HepG2 (cell line): Measurements from ENCODE around the gene INO80E. TPM values are rescaled to one million over a fixed set of nuclear protein-coding genes. Genes with fewer than 3 reads are reported as not detected.

ENCODE experiments used
- ATAC-seq: fragments of 200-7000 bp; cut with Tn5 transposase; 3 replicates; pipeline ENCODE4 v1.9.1; 2020; ENCODE audit warnings: mild to moderate bottlenecking, moderate library complexity
- BruUV-seq: library from RNA; stranded (reverse); fragments of 400-500 nt; replicated peaks from 2 replicates; lab custom pipeline; 2021; lab: Mats Ljungman, UMichigan
- CTCF ChIA-PET: fragments of 300-600 bp; formaldehyde crosslinking; extraction: SDS; loops from one replicate; lab custom pipeline; 2021; ENCODE audit warnings: low total read pairs, inconsistent platforms, low intra/inter-chr PET ratio; lab: Yijun Ruan, JAX
- POLR2A ChIA-PET: fragments of 350-600 bp; sonication (Branson Sonifier 250); formaldehyde crosslinking; loops from one replicate; lab custom pipeline; 2020; ENCODE audit warnings: antibody characterized with exemption, inconsistent platforms; lab: Yijun Ruan, JAX
- DNase-seq: peaks from one replicate; pipeline ENCODE4 v3.0.0-alpha.2; 2015; ENCODE audit warnings: low spot score
- FAIRE-seq: peaks from 3 replicates; lab custom pipeline; 2011; peaks lifted over from hg19 to GRCh38; lab: Jason Lieb, UNC
- H2AFZ ChIP-seq: one replicate; pipeline ENCODE4 v1.6.1; 2011; ENCODE audit warnings: low read length, inconsistent platforms
- H3K27ac ChIP-seq: fragments of 300-600 bp; 3 replicates; pipeline ENCODE4 v1.8.0; 2011; ENCODE audit warnings: mixed run types, mild to moderate bottlenecking, mixed read lengths, low read length, inconsistent platforms; ENCODE audit not compliant: insufficient read depth; ENCODE audit errors: extremely low read length
- H3K27me3 ChIP-seq, 2 experiments: fragments of 200-600 bp in 1 of 2; 2 replicates in 1 of 2; 3 replicates in 1 of 2; pipeline versions ENCODE4 v1.6.0 to v1.8.0; 2011; ENCODE audit warnings: low read length in 2 of 2, mild to moderate bottlenecking in 2 of 2, moderate library complexity in 2 of 2, inconsistent platforms in 1 of 2; ENCODE audit not compliant: insufficient read depth in 2 of 2, control insufficient read depth in 1 of 2
- H3K36me3 ChIP-seq, 2 experiments: fragments of 200-600 bp in 1 of 2; replicated peaks in 1 of 2; 2 replicates in 1 of 2; 3 replicates in 1 of 2; pipeline versions ENCODE4 v1.5.1 to v1.8.0; 2011; ENCODE audit warnings: low read length in 2 of 2, inconsistent platforms in 1 of 2; ENCODE audit not compliant: insufficient read depth in 2 of 2, control insufficient read depth in 1 of 2
- H3K4me1 ChIP-seq: 2 replicates; pipeline ENCODE4 v1.5.1; 2012; ENCODE audit warnings: low read length, inconsistent platforms; ENCODE audit not compliant: insufficient read depth
- H3K4me2 ChIP-seq: 2 replicates; pipeline ENCODE4 v1.6.0; 2011; ENCODE audit warnings: low read depth, low read length, inconsistent platforms
- H3K4me3 ChIP-seq, 3 experiments: fragments of 200-600 bp in 1 of 3; sonication (generic), shearing (Covaris generic) in 1 of 3; replicated peaks in 1 of 3; 2 replicates each; pipeline ENCODE4 v1.5.1; 2011 to 2016; ENCODE audit warnings: low read length in 3 of 3, inconsistent platforms in 2 of 3, low read depth in 2 of 3, mild to moderate bottlenecking in 2 of 3, control low read depth in 1 of 3, mixed read lengths in 1 of 3; ENCODE audit not compliant: insufficient read depth in 1 of 3
- H3K79me2 ChIP-seq: one replicate; pipeline ENCODE4 v1.6.1; 2011; ENCODE audit warnings: low read length, inconsistent platforms; ENCODE audit not compliant: insufficient read depth
- H3K9ac ChIP-seq: 2 replicates; pipeline ENCODE4 v1.6.0; 2011; ENCODE audit warnings: mild to moderate bottlenecking, low read depth, low read length, inconsistent platforms; ENCODE audit not compliant: insufficient read depth
- H3K9me3 ChIP-seq: 2 replicates; pipeline ENCODE4 v1.5.1; 2012; ENCODE audit warnings: mild to moderate bottlenecking, low read length
- H4K20me1 ChIP-seq: 2 replicates; pipeline ENCODE4 v1.6.0; 2011; ENCODE audit warnings: inconsistent platforms, mild to moderate bottlenecking, low read length, moderate library complexity; ENCODE audit not compliant: insufficient read depth
- DNMT1 ChIP-seq: sonication (generic); formaldehyde crosslinking; IDR thresholded peaks from 2 replicates; pipeline ENCODE4 v1.5.1; 2020; ENCODE audit warnings: mild to moderate bottlenecking, missing genetic modification reagents
- EED ChIP-seq: sonication (generic); formaldehyde crosslinking; IDR thresholded peaks from 2 replicates; pipeline ENCODE4 v1.5.0; 2020; ENCODE audit warnings: mild to moderate bottlenecking, missing genetic modification reagents
- IRF2 ChIP-seq: IDR thresholded peaks from 2 replicates; pipeline ENCODE4 v1.6.1; 2018; ENCODE audit warnings: missing genetic modification reagents, missing compliant biosample characterization
- NFE2L2 ChIP-seq: fragments of 150-350 bp; IDR thresholded peaks from 2 replicates; pipeline ENCODE4 v1.6.1; 2014; ENCODE audit warnings: low read length
- NFIC ChIP-seq: IDR thresholded peaks from 2 replicates; pipeline ENCODE4 v1.6.1; 2012; ENCODE audit warnings: mild to moderate bottlenecking, low read length, inconsistent platforms
- NR2C2 ChIP-seq: sonication (generic); formaldehyde crosslinking; IDR thresholded peaks from 2 replicates; pipeline ENCODE4 v1.4.0; 2020; ENCODE audit warnings: missing genetic modification reagents, mild to moderate bottlenecking, moderate library complexity, borderline replicate concordance
- PHF5A ChIP-seq: IDR thresholded peaks from one replicate; pipeline ENCODE4 v1.6.1; 2018; ENCODE audit warnings: low read depth, missing genetic modification reagents; ENCODE audit not compliant: unreplicated experiment
- SRY ChIP-seq: sonication (generic); formaldehyde crosslinking; IDR thresholded peaks from 2 replicates; pipeline ENCODE4 v1.8.0; 2022; ENCODE audit warnings: mild to moderate bottlenecking, missing genetic modification reagents
- ZFAT ChIP-seq: sonication (generic); formaldehyde crosslinking; conservative IDR thresholded peaks from 2 replicates; pipeline ENCODE4 v1.8.1; 2023; ENCODE audit warnings: missing genetic modification reagents, inconsistent platforms
- ZFP36L1 ChIP-seq: sonication (generic); formaldehyde crosslinking; IDR thresholded peaks from 2 replicates; pipeline ENCODE4 v1.8.0; 2022; ENCODE audit warnings: mild to moderate bottlenecking, missing genetic modification reagents, moderate library complexity
- ZFP82 ChIP-seq: sonication (generic); formaldehyde crosslinking; IDR thresholded peaks from 2 replicates; pipeline ENCODE4 v1.5.1; 2020; ENCODE audit warnings: mild to moderate bottlenecking, missing genetic modification reagents, borderline replicate concordance
- ZNF10 ChIP-seq: sonication (generic); formaldehyde crosslinking; IDR thresholded peaks from 2 replicates; pipeline ENCODE4 v1.4.0; 2020; ENCODE audit warnings: mild to moderate bottlenecking, low read depth, missing genetic modification reagents, borderline replicate concordance
- ZNF296 ChIP-seq: sonication (generic); formaldehyde crosslinking; conservative IDR thresholded peaks from 2 replicates; pipeline ENCODE4 v1.5.0; 2020; ENCODE audit warnings: mild to moderate bottlenecking, missing genetic modification reagents
- ZNF572 ChIP-seq: sonication (generic); formaldehyde crosslinking; IDR thresholded peaks from 2 replicates; pipeline ENCODE4 v1.5.1; 2020; ENCODE audit warnings: mild to moderate bottlenecking, missing genetic modification reagents
- ZNF724P ChIP-seq: sonication (generic); formaldehyde crosslinking; IDR thresholded peaks from 2 replicates; pipeline ENCODE4 v1.8.0; 2022; ENCODE audit warnings: missing genetic modification reagents, borderline replicate concordance
- ZNF782 ChIP-seq: sonication (generic); formaldehyde crosslinking; IDR thresholded peaks from 2 replicates; pipeline ENCODE4 v1.4.0; 2020; ENCODE audit warnings: missing genetic modification reagents, mild to moderate bottlenecking, borderline replicate concordance
- WGBS: methylation state at CpG from one replicate; pipeline ENCODE4 v1.1.6; 2017; ENCODE audit warnings: low lambda C conversion rate; 5-methylcytosine and 5-hydroxymethylcytosine counted together
- in situ Hi-C: cut with HindIII; loops from 2 replicates; pipeline ENCODE4 v1.10.0; 2017; ENCODE audit warnings: low pct_unique_long_range_greater_than_20kb; ENCODE audit not compliant: extremely low pct_ligation_motif_present
- intact Hi-C: fragments of 100-400 bp; cut with micrococcal nuclease; formaldehyde crosslinking; loops from one replicate; pipeline ENCODE4 v1.10.0; 2022; ENCODE audit not compliant: unreplicated experiment
- polyA plus RNA-seq, 8 experiments: library from polyadenylated mRNA; depleted of rRNA in 3 of 8; stranded (reverse) in 7 of 8; unstranded in 1 of 8; fragments of >200 nt; fragmentation: Illumina TruSeq in 4 of 8; extraction: Trizol in 4 of 8; gene quantifications; 2 replicates each; pipeline versions ENCODE4 v1.2.1 to v1.2.3, GENCODE V29; 2011 to 2016; ENCODE audit warnings: low read depth in 4 of 8, missing spikeins in 1 of 8, mixed read lengths in 1 of 8; ENCODE audit not compliant: insufficient read depth in 1 of 8
- total RNA-seq, 5 experiments: library from RNA; depleted of rRNA; stranded (reverse); fragments of >200 nt; fragmentation: Illumina TruSeq; extraction: Trizol; gene quantifications; 2 replicates each; pipeline ENCODE4 v1.2.3, GENCODE V29; 2016; ENCODE audit warnings: low read depth in 1 of 5
- TF ChIP-seq, protein P1 (sequence below): sonication (generic); formaldehyde crosslinking; IDR thresholded peaks from 2 replicates; pipeline ENCODE4 v1.4.0; 2020; ENCODE audit warnings: mild to moderate bottlenecking, missing genetic modification reagents

INO80E gene
- total and polyA plus RNA-seq, 2 of the 13 experiments (the other 11 are each of a cell fraction or from before 2014, with no cell fraction given) = 25.8 to 45.6 TPM

GRCh38 chr16:29972500-29972899 lies 23.5 kb upstream of the INO80E start:
- POLR2A ChIA-PET = interaction anchor here (1.3 to 4.7 kb wide), 8 partner anchors 8 to 156 kb away, joined by 3 to 47 read pairs (median 13); partner anchors contain the start of genes ASPHD1, PAGR1, SEZ6L2 and TMEM219
- Histone ChIP-seq H4K20me1 (peaks cover 23% of the 10 kb centered on the region), H3K9ac (no peak overlapping the region), H3K4me3 (no peak overlapping the region), H3K9me3 (no peaks in the 10 kb centered on the region), H3K4me1 (peaks cover 30% of the 10 kb centered on the region), H3K36me3 (peaks cover 16 to 24% of the 10 kb centered on the region in 2 experiments), H2AFZ (no peak overlapping the region), H3K4me2 (no peak overlapping the region), H3K27ac (peak overlapping the region; percentile 72), H3K79me2 (peaks cover 37% of the 10 kb centered on the region), H3K27me3 (no peaks in the 10 kb centered on the region; a peak in 1 of 5 replicates)
- WGBS = 94% methylated on average over 1 of the region's 1 CpG
- TF ChIP-seq ZFP82 (CRISPR knock-in tag) = 0 out of 2 replicates have a peak, but pooled peaks have one; percentile 3
- no peak for TF ChIP-seq PHF5A (CRISPR knock-in tag)
- no peak for TF ChIP-seq NFE2L2
- TF ChIP-seq, protein P1, sequence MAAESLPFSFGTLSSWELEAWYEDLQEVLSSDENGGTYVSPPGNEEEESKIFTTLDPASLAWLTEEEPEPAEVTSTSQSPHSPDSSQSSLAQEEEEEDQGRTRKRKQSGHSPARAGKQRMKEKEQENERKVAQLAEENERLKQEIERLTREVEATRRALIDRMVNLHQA (CRISPR knock-in tag) = no peak
- intact Hi-C loops (no loop called here), in situ Hi-C loops (no loop called here)
- FAIRE-seq (no peak), DNase-seq (no peak), ATAC-seq (no peak)
- CTCF ChIA-PET = no interaction called here
- BruUV-seq = no TSS peak

DNA sequence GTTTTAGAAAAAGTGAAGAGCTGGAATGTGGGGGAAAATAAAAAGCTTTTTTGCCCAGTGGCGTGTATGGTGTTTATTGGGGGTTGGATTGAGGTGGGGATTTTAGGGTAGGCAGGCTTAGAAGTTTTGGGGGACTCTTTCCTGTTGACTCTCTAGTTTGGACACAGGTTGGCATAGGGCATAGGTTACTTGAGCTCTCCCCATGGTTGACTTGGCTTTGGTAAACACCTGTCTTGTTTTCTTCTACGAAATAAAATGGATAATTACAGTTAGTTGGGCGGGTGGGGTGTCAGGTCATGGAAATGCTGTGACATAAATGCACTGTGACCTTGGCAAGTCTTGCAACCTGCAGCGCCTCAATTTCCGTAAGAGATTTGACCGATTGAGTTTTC lies 23.1 kb upstream of the INO80E start:
- TF ChIP-seq NR2C2 (CRISPR knock-in tag) (no peak), ZNF10 (CRISPR knock-in tag) (no peak), DNMT1 (CRISPR knock-in tag) (0 out of 2 replicates have a peak, but pooled peaks have one; percentile 41), EED (CRISPR knock-in tag) (0 out of 2 replicates have a peak, but pooled peaks have one; percentile 23), ZNF782 (CRISPR knock-in tag) (0 out of 2 replicates have a peak, but pooled peaks have one; percentile 48), ZNF724P (CRISPR knock-in tag) (no peak), ZFP36L1 (CRISPR knock-in tag) (0 out of 2 replicates have a peak, but pooled peaks have one; percentile 2), IRF2 (no peak), ZNF572 (CRISPR knock-in tag) (0 out of 2 replicates have a peak, but pooled peaks have one; percentile 82), SRY (no peak), NFIC (peak; percentile 22; the same call in 1 of the 2 replicates), ZNF296 (CRISPR knock-in tag) (0 out of 2 replicates have a peak, but pooled peaks have one; percentile 35), ZFAT (CRISPR knock-in tag) (0 out of 2 replicates have a peak, but pooled peaks have one; percentile 13)
- no TSS peak for BruUV-seq
- intact Hi-C loops (loop anchor here (1.0 kb wide), 2 partner anchors 30 to 47 kb away; partner anchors contain the start of gene KCTD13), in situ Hi-C loops (no loop called here)
- ATAC-seq (no peak), DNase-seq (no peak), FAIRE-seq (no peak)
- H3K36me3 ChIP-seq = peaks cover 19 to 27% of the 10 kb centered on the region in 2 experiments
- H3K9ac ChIP-seq = 0 out of 2 replicates have a peak overlapping the region, but pooled peaks have one; percentile 1
- ChIA-PET CTCF (no interaction called here), POLR2A (interaction anchor here (0.6 to 4.7 kb wide), 33 partner anchors 8 to 293 kb away, joined by 3 to 47 read pairs (median 4); partner anchors contain the start of genes ALDOA, ASPHD1, HIRIP3 and INO80E)
- no peak overlapping the region for H3K4me2 ChIP-seq
- no peaks in the 10 kb centered on the region; a peak in 1 of 5 replicates for H3K27me3 ChIP-seq
- no peaks in the 10 kb centered on the region for H3K9me3 ChIP-seq
- peak overlapping the region; percentile 72 for H3K27ac ChIP-seq
- no peak overlapping the region for H2AFZ ChIP-seq
- peaks cover 30% of the 10 kb centered on the region for H3K4me1 ChIP-seq
- peaks cover 38% of the 10 kb centered on the region for H3K79me2 ChIP-seq
- WGBS = 93% methylated on average over 6 of the region's 6 CpGs
- H4K20me1 ChIP-seq = peaks cover 23% of the 10 kb centered on the region
- no peak overlapping the region for H3K4me3 ChIP-seq
